ENCODE measurements around the gene SEC24D.
"Not testable (repeated sequence)": the region's sequence is repeated elsewhere in the genome, so short reads cannot be mapped to it uniquely, and the experiment has no call there.

SEC24D gene

GRCh38 chr4:118787844-118788380 lies 48.0 kb downstream of the SEC24D start:
- H3K4me2 ChIP-seq (ENCODE audit: low read depth, low read length, poor library complexity, severe bottlenecking), result no peak overlapping the region
- no peaks in the 10 kb centered on the region for H4K20me1 ChIP-seq (ENCODE audit: insufficient read depth, low read length, poor library complexity, severe bottlenecking)
- H3K9me2 ChIP-seq (replicated peaks; ENCODE audit: low read depth, low read length), result no peaks in the 10 kb centered on the region
- H3K36me3 ChIP-seq (ENCODE audit: insufficient read depth, low read length), result peaks cover 18% of the 10 kb centered on the region
- H3K9ac ChIP-seq (ENCODE audit: low read depth, low read length, poor library complexity, severe bottlenecking), result no peak overlapping the region
- H3K79me2 ChIP-seq (ENCODE audit: insufficient read depth, low read length), result no peaks in the 10 kb centered on the region
- no peak for TF ChIP-seq EZH2phosphoT487 (IDR thresholded peaks at IDR 0.05; ENCODE audit: borderline replicate concordance)
- no peaks in the 10 kb centered on the region for H3F3A ChIP-seq (ENCODE audit: low read depth)
- H3K27me3 ChIP-seq (ENCODE audit: insufficient read depth, low read length, poor library complexity, severe bottlenecking), result no peaks in the 10 kb centered on the region
- no peak overlapping the region for H2AFZ ChIP-seq (ENCODE audit: low read length)
- H3K4me3 ChIP-seq (ENCODE audit: low read length, poor library complexity, severe bottlenecking), result no peak overlapping the region
- no peaks in the 10 kb centered on the region for H3K9me3 ChIP-seq (ENCODE audit: insufficient read depth, low read depth, low read length)
- no peaks in the 10 kb centered on the region for H3K4me1 ChIP-seq (ENCODE audit: insufficient read depth, low read length, poor library complexity, severe bottlenecking)

- H4K20me1 ChIP-seq (ENCODE audit: insufficient read depth, low read length, poor library complexity, severe bottlenecking), result no peaks in the 10 kb centered on the region
- H3K79me2 ChIP-seq (ENCODE audit: insufficient read depth, low read length), result no peaks in the 10 kb centered on the region
- H3K36me3 ChIP-seq (ENCODE audit: insufficient read depth, low read length), result peaks cover 14% of the 10 kb centered on the region; the same call in 1 of the 2 replicates
- no peaks in the 10 kb centered on the region for H3K27me3 ChIP-seq (ENCODE audit: insufficient read depth, low read length, poor library complexity, severe bottlenecking)
- no peaks in the 10 kb centered on the region for H3K9me2 ChIP-seq (replicated peaks; ENCODE audit: low read depth, low read length)
- no peaks in the 10 kb centered on the region for H3K4me1 ChIP-seq (ENCODE audit: insufficient read depth, low read length, poor library complexity, severe bottlenecking)
- H3K4me2 ChIP-seq (ENCODE audit: low read depth, low read length, poor library complexity, severe bottlenecking), result no peak overlapping the region
- TF ChIP-seq EZH2phosphoT487 (IDR thresholded peaks at IDR 0.05; ENCODE audit: borderline replicate concordance) (no peak), CTCF (conservative IDR thresholded peaks at IDR 0.05; ENCODE audit: low read length) (no peak)
- no peak overlapping the region for H2AFZ ChIP-seq (ENCODE audit: low read length)
- no peaks in the 10 kb centered on the region for H3K9me3 ChIP-seq (ENCODE audit: insufficient read depth, low read depth, low read length)
- H3F3A ChIP-seq (ENCODE audit: low read depth), result no peaks in the 10 kb centered on the region
- no peak overlapping the region for H3K9ac ChIP-seq (ENCODE audit: low read depth, low read length, poor library complexity, severe bottlenecking)
- H3K4me3 ChIP-seq (ENCODE audit: low read length, poor library complexity, severe bottlenecking), result no peak overlapping the region
Measured at GRCh38 chr4:118784776-118785175, 51.1 kb downstream of the SEC24D start.

- H3K4me2 ChIP-seq (ENCODE audit: low read depth, low read length, poor library complexity, severe bottlenecking), result no peak overlapping the region
- H3K36me3 ChIP-seq (ENCODE audit: insufficient read depth, low read length), result peaks cover 10% of the 10 kb centered on the region; the same call in 1 of the 2 replicates
- H3F3A ChIP-seq (ENCODE audit: low read depth), result no peaks in the 10 kb centered on the region
- H3K4me3 ChIP-seq (ENCODE audit: low read length, poor library complexity, severe bottlenecking), result no peak overlapping the region
- no peaks in the 10 kb centered on the region for H3K79me2 ChIP-seq (ENCODE audit: insufficient read depth, low read length)
- TF ChIP-seq CTCF (conservative IDR thresholded peaks at IDR 0.05; ENCODE audit: low read length) (no peak), EZH2phosphoT487 (IDR thresholded peaks at IDR 0.05; ENCODE audit: borderline replicate concordance) (no peak)
- H3K4me1 ChIP-seq (ENCODE audit: insufficient read depth, low read length, poor library complexity, severe bottlenecking), result no peaks in the 10 kb centered on the region
- H3K9me3 ChIP-seq (ENCODE audit: insufficient read depth, low read depth, low read length), result no peaks in the 10 kb centered on the region
- no peak overlapping the region for H3K9ac ChIP-seq (ENCODE audit: low read depth, low read length, poor library complexity, severe bottlenecking)
- no peaks in the 10 kb centered on the region for H3K27me3 ChIP-seq (ENCODE audit: insufficient read depth, low read length, poor library complexity, severe bottlenecking)
- no peak overlapping the region for H2AFZ ChIP-seq (ENCODE audit: low read length)
- no peaks in the 10 kb centered on the region for H4K20me1 ChIP-seq (ENCODE audit: insufficient read depth, low read length, poor library complexity, severe bottlenecking)
- H3K9me2 ChIP-seq (replicated peaks; ENCODE audit: low read depth, low read length), result no peaks in the 10 kb centered on the region
Measured at GRCh38 chr4:118783887-118784286, 52.0 kb downstream of the SEC24D start.

GRCh38 chr4:118782886-118783285 lies 53.0 kb downstream of the SEC24D start:
- H4K20me1 ChIP-seq (ENCODE audit: insufficient read depth, low read length, poor library complexity, severe bottlenecking); H3K79me2 ChIP-seq (ENCODE audit: insufficient read depth, low read length); H3K27me3 ChIP-seq (ENCODE audit: insufficient read depth, low read length, poor library complexity, severe bottlenecking); H3K36me3 ChIP-seq (ENCODE audit: insufficient read depth, low read length); H2AFZ ChIP-seq (ENCODE audit: low read length); H3K4me2 ChIP-seq (ENCODE audit: low read depth, low read length, poor library complexity, severe bottlenecking); H3K4me3 ChIP-seq (ENCODE audit: low read length, poor library complexity, severe bottlenecking); H3K9ac ChIP-seq (ENCODE audit: low read depth, low read length, poor library complexity, severe bottlenecking); H3K4me1 ChIP-seq (ENCODE audit: insufficient read depth, low read length, poor library complexity, severe bottlenecking); H3F3A ChIP-seq (ENCODE audit: low read depth); H3K9me3 ChIP-seq (ENCODE audit: insufficient read depth, low read depth, low read length); H3K9me2 ChIP-seq (replicated peaks; ENCODE audit: low read depth, low read length): not testable (repeated sequence)

- not testable (repeated sequence) for H3K9me3 ChIP-seq (ENCODE audit: insufficient read depth, low read depth, low read length); H3K27me3 ChIP-seq (ENCODE audit: insufficient read depth, low read length, poor library complexity, severe bottlenecking); H4K20me1 ChIP-seq (ENCODE audit: insufficient read depth, low read length, poor library complexity, severe bottlenecking); H3K4me3 ChIP-seq (ENCODE audit: low read length, poor library complexity, severe bottlenecking); H3K36me3 ChIP-seq (ENCODE audit: insufficient read depth, low read length); H3F3A ChIP-seq (ENCODE audit: low read depth); H3K4me1 ChIP-seq (ENCODE audit: insufficient read depth, low read length, poor library complexity, severe bottlenecking); H2AFZ ChIP-seq (ENCODE audit: low read length); H3K4me2 ChIP-seq (ENCODE audit: low read depth, low read length, poor library complexity, severe bottlenecking); H3K9ac ChIP-seq (ENCODE audit: low read depth, low read length, poor library complexity, severe bottlenecking); H3K79me2 ChIP-seq (ENCODE audit: insufficient read depth, low read length); H3K9me2 ChIP-seq (replicated peaks; ENCODE audit: low read depth, low read length)
Measured at GRCh38 chr4:118777649-118778048, 58.3 kb downstream of the SEC24D start.

- not testable (repeated sequence) for H3K9me2 ChIP-seq (replicated peaks; ENCODE audit: low read depth, low read length); H3K27me3 ChIP-seq (ENCODE audit: insufficient read depth, low read length, poor library complexity, severe bottlenecking); H3K36me3 ChIP-seq (ENCODE audit: insufficient read depth, low read length); H3K79me2 ChIP-seq (ENCODE audit: insufficient read depth, low read length); H3K9ac ChIP-seq (ENCODE audit: low read depth, low read length, poor library complexity, severe bottlenecking); H3K4me3 ChIP-seq (ENCODE audit: low read length, poor library complexity, severe bottlenecking); H3K4me1 ChIP-seq (ENCODE audit: insufficient read depth, low read length, poor library complexity, severe bottlenecking); H4K20me1 ChIP-seq (ENCODE audit: insufficient read depth, low read length, poor library complexity, severe bottlenecking); H3K4me2 ChIP-seq (ENCODE audit: low read depth, low read length, poor library complexity, severe bottlenecking); H2AFZ ChIP-seq (ENCODE audit: low read length); H3F3A ChIP-seq (ENCODE audit: low read depth); H3K9me3 ChIP-seq (ENCODE audit: insufficient read depth, low read depth, low read length)
Measured at GRCh38 chr4:118776955-118777640, 58.8 kb downstream of the SEC24D start.
